NCI-H345 treated with DMSO at 0.1 percent for 48 hours (cell line): Measurements from ENCODE around the gene SKI.
"Not testable (repeated sequence)": the region's sequence is repeated elsewhere in the genome, so short reads cannot be mapped to it uniquely, and the experiment has no call there.

ENCODE experiments used
- DNase-seq: peaks from one replicate; lab custom pipeline; 2025; ENCODE audit not compliant: unreplicated experiment; lab: John Stamatoyannopoulos, UW

SKI gene

GRCh38 chr1:2318314-2319278 is 90.5 kb downstream of the SKI start:
- DNase-seq = no peak

GRCh38 chr1:2319291-2319690 is 91.2 kb downstream of the SKI start:
- DNase-seq = no peak

- no peak for DNase-seq
Observed at GRCh38 chr1:2320006-2320405, 91.9 kb downstream of the SKI start.

- DNase-seq = no peak
Observed at GRCh38 chr1:2320760-2321667, 92.9 kb downstream of the SKI start.

- DNase-seq = no peak
Observed at GRCh38 chr1:2322065-2322571, 94.0 kb downstream of the SKI start.

- no peak for DNase-seq
Observed at GRCh38 chr1:2322581-2323211, 94.6 kb downstream of the SKI start.

GRCh38 chr1:2323451-2323974 is 95.4 kb downstream of the SKI start:
- DNase-seq = no peak

- no peak for DNase-seq
Observed at GRCh38 chr1:2324553-2325366, 96.6 kb downstream of the SKI start.

GRCh38 chr1:2326524-2326923 is 98.4 kb downstream of the SKI start:
- DNase-seq = no peak

GRCh38 chr1:2327162-2327561 is 99.0 kb downstream of the SKI start:
- not testable (repeated sequence) for DNase-seq

- DNase-seq = no peak
Observed at GRCh38 chr1:2327841-2328240, 99.7 kb downstream of the SKI start.

GRCh38 chr1:2328676-2329455 is 100.7 kb downstream of the SKI start:
- no peak for DNase-seq

GRCh38 chr1:2330035-2330434 is 101.9 kb downstream of the SKI start:
- DNase-seq = no peak

- DNase-seq = no peak
Observed at GRCh38 chr1:2330519-2331199, 102.5 kb downstream of the SKI start.

- no peak for DNase-seq
Observed at GRCh38 chr1:2331200-2331544, 103.1 kb downstream of the SKI start.

GRCh38 chr1:2331580-2331979 is 103.5 kb downstream of the SKI start:
- not testable (repeated sequence) for DNase-seq

- DNase-seq = no peak
Observed at GRCh38 chr1:2334366-2334765, 106.2 kb downstream of the SKI start.

- DNase-seq = no peak
Observed at GRCh38 chr1:2334883-2335534, 106.9 kb downstream of the SKI start.
